SU-DHL-6 (cell line): ENCODE measurements around the gene ITPR1.

Experiments used
- CTCF ChIP-seq: fragments of 200-600 bp; sonication (generic); IDR thresholded peaks from one replicate; pipeline ENCODE4 v1.5.1; 2017; ENCODE audit warnings: antibody characterized with exemption, mild to moderate bottlenecking, low read length, moderate library complexity; ENCODE audit not compliant: insufficient read depth, poor library complexity, severe bottlenecking
- EZH2phosphoT487 ChIP-seq: fragments of 200-600 bp; sonication (generic), shearing (Covaris generic); conservative IDR thresholded peaks from 2 replicates; pipeline ENCODE4 v1.6.1; 2018; ENCODE audit warnings: mild to moderate bottlenecking, antibody characterized with exemption, low read length, moderate library complexity, mixed read lengths

DNA sequence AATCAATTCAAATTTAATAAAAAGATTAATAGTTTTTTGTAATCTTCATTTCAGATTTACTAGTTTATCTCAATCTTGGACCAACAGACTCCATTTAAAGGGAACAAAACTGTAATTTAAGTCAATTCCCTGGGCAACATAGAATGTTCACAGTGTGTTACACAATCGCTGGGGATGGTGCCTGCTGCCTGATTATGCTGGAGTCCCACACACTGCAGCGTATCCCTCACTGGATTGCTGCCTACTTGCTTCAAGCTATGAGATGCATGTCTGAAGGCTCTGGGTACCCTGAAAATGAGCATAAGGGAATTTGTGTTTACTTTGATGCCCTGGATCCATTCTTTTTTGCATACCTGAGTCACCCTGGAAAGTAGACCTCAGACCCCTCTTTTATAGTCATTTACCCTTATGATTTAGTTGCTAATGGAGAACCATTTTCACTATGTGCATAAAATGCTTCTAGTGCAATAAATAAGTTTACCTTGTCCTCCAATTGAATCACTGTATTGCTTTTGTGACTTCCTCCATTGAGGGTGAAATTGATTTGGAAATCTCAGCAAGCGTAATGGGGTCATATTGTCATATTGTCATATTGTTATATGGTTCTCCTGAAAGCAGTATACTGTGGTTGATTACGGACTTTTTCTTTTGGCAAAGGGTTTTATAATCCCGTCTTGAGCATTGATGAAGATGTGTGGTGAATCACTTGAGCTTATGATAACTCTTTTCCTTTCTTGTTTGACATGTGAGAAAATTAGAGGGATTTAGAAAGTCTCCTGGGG is 35.9 kb downstream of the ITPR1 start:
- TF ChIP-seq CTCF (no peak), EZH2phosphoT487 (no peak)
